Brain microvascular endothelial cell (primary cell): Measurements from ENCODE around the gene VPS72.

Source experiments
- DNase-seq: peaks from one replicate; pipeline ENCODE4 v3.0.0-alpha.2; 2020
- H3K27ac ChIP-seq: fragments of 250-450 bp; sonication (Bioruptor Pico); 2 replicates; pipeline ENCODE4 v1.5.1; 2020; ENCODE audit warnings: mild to moderate bottlenecking, moderate library complexity
- H3K27me3 ChIP-seq: fragments of 250-450 bp; sonication (Bioruptor Pico); replicated peaks from 2 replicates; pipeline ENCODE4 v1.5.1; 2020; ENCODE audit warnings: mild to moderate bottlenecking
- H3K36me3 ChIP-seq: fragments of 250-450 bp; sonication (Bioruptor Pico); replicated peaks from 2 replicates; pipeline ENCODE4 v1.5.1; 2020; ENCODE audit warnings: mild to moderate bottlenecking
- H3K4me3 ChIP-seq: 2 replicates; pipeline ENCODE4 v1.5.1; 2011; ENCODE audit warnings: low read depth, mild to moderate bottlenecking, control low read depth, low read length, moderate library complexity
- CTCF ChIP-seq: IDR thresholded peaks from 2 replicates; pipeline ENCODE4 v1.5.1; 2011; ENCODE audit warnings: low read depth, mild to moderate bottlenecking, moderate library complexity, low read length, control low read depth, inconsistent platforms; ENCODE audit errors: missing control alignments
- in situ Hi-C: cut with HindIII; loops from 2 replicates; pipeline ENCODE4 v1.10.0; 2017; ENCODE audit warnings: low sequenced_read_pairs, low pct_ligation_motif_present

VPS72 gene

GRCh38 chr1:151137789-151138188, 52.2 kb downstream of the VPS72 start:
- Histone ChIP-seq H3K4me3 (no peak overlapping the region), H3K27ac (no peak overlapping the region), H3K27me3 (no peaks in the 10 kb centered on the region), H3K36me3 (no peaks in the 10 kb centered on the region)
- in situ Hi-C loops: no loop called here
- DNase-seq: no peak
- TF ChIP-seq CTCF: no peak

GRCh38 chr1:151135433-151136385, 54.3 kb downstream of the VPS72 start:
- Histone ChIP-seq H3K27ac (no peak overlapping the region), H3K4me3 (no peak overlapping the region), H3K36me3 (no peaks in the 10 kb centered on the region), H3K27me3 (no peaks in the 10 kb centered on the region)
- peak; percentile 21 for TF ChIP-seq CTCF
- DNase-seq: no peak
- in situ Hi-C loops: no loop called here

- Histone ChIP-seq H3K36me3 (no peaks in the 10 kb centered on the region), H3K27me3 (no peaks in the 10 kb centered on the region), H3K4me3 (no peak overlapping the region), H3K27ac (no peak overlapping the region)
- no peak for DNase-seq
- no peak for TF ChIP-seq CTCF
- in situ Hi-C loops: no loop called here
Measured at GRCh38 chr1:151134991-151135390, 55.0 kb downstream of the VPS72 start.

DNA sequence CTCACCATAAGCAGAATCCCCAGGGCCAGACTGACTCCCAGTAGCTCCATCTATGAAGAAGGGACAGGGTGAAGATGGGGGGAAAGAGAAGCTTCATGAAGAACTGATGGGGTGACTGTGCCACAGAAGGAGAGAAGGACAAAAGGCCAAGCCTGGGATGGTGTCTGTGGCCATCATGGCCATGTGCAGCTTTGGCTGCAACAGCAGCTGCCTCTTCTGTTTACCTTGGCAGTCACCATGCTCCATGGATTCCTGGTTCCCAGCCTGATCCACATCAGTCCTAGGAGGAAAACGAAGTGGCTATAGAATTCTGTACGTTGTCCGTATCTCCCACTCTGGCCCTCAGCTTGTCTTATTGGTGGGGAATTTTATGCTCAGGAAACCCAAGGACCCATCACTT, 55.6 kb downstream of the VPS72 start:
- Histone ChIP-seq H3K27ac (no peak overlapping the region), H3K36me3 (no peaks in the 10 kb centered on the region), H3K4me3 (no peak overlapping the region), H3K27me3 (no peaks in the 10 kb centered on the region)
- no peak for TF ChIP-seq CTCF
- no peak for DNase-seq
- in situ Hi-C loops: no loop called here

- no peak overlapping the region for H3K27ac ChIP-seq
- H3K27me3 ChIP-seq: no peaks in the 10 kb centered on the region
Measured at GRCh38 chr1:151133018-151133806, 56.8 kb downstream of the VPS72 start.

More at GRCh38 chr1:151133018-151133806, 56.8 kb downstream of the VPS72 start:
- Histone ChIP-seq H3K4me3 (no peak overlapping the region), H3K36me3 (no peaks in the 10 kb centered on the region)
- TF ChIP-seq CTCF: no peak
- no peak for DNase-seq
- in situ Hi-C loops: no loop called here
